ENCODE data around the gene PPP2R2C. TPM values are rescaled to one million over a fixed set of nuclear protein-coding genes. Genes with fewer than 3 reads are reported as not detected.

PPP2R2C gene
- total RNA-seq, 1 experiment from 2014 or later, result not detected

- Mint-ChIP-seq H3K27ac (ENCODE audit: unreplicated experiment) (no peak overlapping the region), H3K4me3 (ENCODE audit: unreplicated experiment) (no peak overlapping the region), H3K4me1 (ENCODE audit: low read depth, unreplicated experiment) (no peaks in the 10 kb centered on the region), H3K9me3 (ENCODE audit: unreplicated experiment) (no peaks in the 10 kb centered on the region), H3K36me3 (ENCODE audit: insufficient read depth, unreplicated experiment) (no peaks in the 10 kb centered on the region), H3K27me3 (ENCODE audit: insufficient read depth, unreplicated experiment) (peaks cover 15% of the 10 kb centered on the region)
- H3K4me3 ChIP-seq (ENCODE audit: low read depth, low read length), result no peak overlapping the region
- TF ChIP-seq CTCF (IDR thresholded peaks at IDR 0.05; ENCODE audit: insufficient read depth in 1 of 2, low read depth in 1 of 2, low read length in 1 of 2, severe bottlenecking in 1 of 2, unreplicated experiment in 1 of 2), result no peak
- BruUV-seq (replicated peaks), result no TSS peak
- no peak for DNase-seq
- POLR2A ChIA-PET, result no interaction called here
- no peaks in the 10 kb centered on the region for H3K36me3 ChIP-seq (ENCODE audit: control insufficient read depth, insufficient read depth, low read length)
- no peaks in the 10 kb centered on the region; the same call in 1 of the 2 replicates for H3K27me3 ChIP-seq (replicated peaks; ENCODE audit: control insufficient read depth, insufficient read depth, low read length)
- H3K4me1 ChIP-seq, result no peaks in the 10 kb centered on the region
- CTCF ChIA-PET, result no interaction called here
- no peaks in the 10 kb centered on the region for H3K9me3 ChIP-seq
- intact Hi-C loops (cut with micrococcal nuclease; ENCODE audit: unreplicated experiment), result loop anchor here (5.0 kb wide), 1 partner anchor 41 kb away; no protein-coding TSS in a partner anchor
These were observed 89.4 kb downstream of the PPP2R2C start for GRCh38 chr4:6383009-6383404.

- H3K27me3 ChIP-seq (replicated peaks; ENCODE audit: control insufficient read depth, insufficient read depth, low read length), result no peaks in the 10 kb centered on the region; the same call in 1 of the 2 replicates
- no TSS peak for BruUV-seq (replicated peaks)
These were observed 90.8 kb downstream of the PPP2R2C start for GRCh38 chr4:6381571-6382123.

GRCh38 chr4:6380746-6381410, 91.5 kb downstream of the PPP2R2C start:
- H3K27me3 ChIP-seq (replicated peaks; ENCODE audit: control insufficient read depth, insufficient read depth, low read length), result no peaks in the 10 kb centered on the region
- intact Hi-C loops (cut with micrococcal nuclease; ENCODE audit: unreplicated experiment), result loop anchor here (5.0 kb wide), 1 partner anchor 39 kb away; no protein-coding TSS in a partner anchor
- H3K9me3 ChIP-seq, result no peaks in the 10 kb centered on the region
- Mint-ChIP-seq H3K36me3 (ENCODE audit: insufficient read depth, unreplicated experiment) (no peaks in the 10 kb centered on the region), H3K4me3 (ENCODE audit: unreplicated experiment) (no peak overlapping the region), H3K27ac (ENCODE audit: unreplicated experiment) (no peak overlapping the region), H3K27me3 (ENCODE audit: insufficient read depth, unreplicated experiment) (peaks cover 17% of the 10 kb centered on the region), H3K4me1 (ENCODE audit: low read depth, unreplicated experiment) (no peaks in the 10 kb centered on the region), H3K9me3 (ENCODE audit: unreplicated experiment) (no peaks in the 10 kb centered on the region)
- BruUV-seq (replicated peaks), result no TSS peak
- POLR2A ChIA-PET, result no interaction called here
- no peaks in the 10 kb centered on the region for H3K36me3 ChIP-seq (ENCODE audit: control insufficient read depth, insufficient read depth, low read length)
- no peak for TF ChIP-seq CTCF (IDR thresholded peaks at IDR 0.05; ENCODE audit: insufficient read depth in 1 of 2, low read depth in 1 of 2, low read length in 1 of 2, severe bottlenecking in 1 of 2, unreplicated experiment in 1 of 2)
- H3K4me1 ChIP-seq, result no peaks in the 10 kb centered on the region
- CTCF ChIA-PET, result interaction anchor here (0.6 to 0.7 kb wide), 2 partner anchors 294 to 627 kb away, joined by 3 to 4 read pairs; no protein-coding TSS in a partner anchor
- no peak for DNase-seq
- H3K4me3 ChIP-seq (ENCODE audit: low read depth, low read length), result no peak overlapping the region

More at GRCh38 chr4:6381571-6382123, 90.8 kb downstream of the PPP2R2C start:
- H3K4me3 ChIP-seq (ENCODE audit: low read depth, low read length), result no peak overlapping the region
- DNase-seq, result no peak
- Mint-ChIP-seq H3K9me3 (ENCODE audit: unreplicated experiment) (no peaks in the 10 kb centered on the region), H3K4me3 (ENCODE audit: unreplicated experiment) (no peak overlapping the region), H3K4me1 (ENCODE audit: low read depth, unreplicated experiment) (no peaks in the 10 kb centered on the region), H3K36me3 (ENCODE audit: insufficient read depth, unreplicated experiment) (no peaks in the 10 kb centered on the region), H3K27me3 (ENCODE audit: insufficient read depth, unreplicated experiment) (peaks cover 16% of the 10 kb centered on the region), H3K27ac (ENCODE audit: unreplicated experiment) (no peak overlapping the region)
- TF ChIP-seq CTCF (IDR thresholded peaks at IDR 0.05; ENCODE audit: insufficient read depth in 1 of 2, low read depth in 1 of 2, low read length in 1 of 2, severe bottlenecking in 1 of 2, unreplicated experiment in 1 of 2), result no peak
- H3K4me1 ChIP-seq, result no peaks in the 10 kb centered on the region
- H3K9me3 ChIP-seq, result no peaks in the 10 kb centered on the region
- ChIA-PET CTCF (no interaction called here), POLR2A (no interaction called here)
- no peaks in the 10 kb centered on the region for H3K36me3 ChIP-seq (ENCODE audit: control insufficient read depth, insufficient read depth, low read length)
- intact Hi-C loops (cut with micrococcal nuclease; ENCODE audit: unreplicated experiment), result loop anchor here (5.0 kb wide), 1 partner anchor 39 kb away; no protein-coding TSS in a partner anchor
